ENCODE data around the gene ZBTB7C. TPM values are rescaled to one million over a fixed set of nuclear protein-coding genes. Genes with fewer than 3 reads are reported as not detected.

The ZBTB7C gene
- total and polyA plus RNA-seq, 9 donors, result 1.5 to 26.6 (median 15.7) TPM

GRCh38 chr18:48003426-48004349 is 405.5 kb downstream of the ZBTB7C start:
- Histone ChIP-seq H3K9me3 (no peaks in the 10 kb centered on the region), H3K27ac (no peak overlapping the region), H3K27me3 (no peaks in the 10 kb centered on the region), H3K36me3 (no peaks in the 10 kb centered on the region), H3K4me3 (no peak overlapping the region), H3K4me1 (ENCODE audit: insufficient read depth) (peaks cover 3% of the 10 kb centered on the region)
- TF ChIP-seq CTCF (IDR thresholded peaks at IDR 0.05) (no peak), POLR2A (IDR thresholded peaks at IDR 0.05) (no peak), EP300 (IDR thresholded peaks at IDR 0.05) (no peak)
- intact Hi-C loops (cut with DNase I), result no loop called here
- DNase-seq, result no peak
- 70 to 81% (median 73%) methylated on average over 10 of the region's 10 CpGs for WGBS, 3 donors

- Histone ChIP-seq H3K36me3 (no peaks in the 10 kb centered on the region), H3K4me1 (ENCODE audit: insufficient read depth) (peaks cover 3% of the 10 kb centered on the region), H3K27ac (no peak overlapping the region), H3K27me3 (no peaks in the 10 kb centered on the region), H3K4me3 (no peak overlapping the region), H3K9me3 (no peaks in the 10 kb centered on the region)
- no peak for DNase-seq
- no peak for TF ChIP-seq EP300 (IDR thresholded peaks at IDR 0.05)
- TF ChIP-seq CTCF (IDR thresholded peaks at IDR 0.05), result no peak
- TF ChIP-seq POLR2A (IDR thresholded peaks at IDR 0.05), result no peak
- intact Hi-C loops (cut with DNase I), result no loop called here
- WGBS, 3 donors, result 70 to 84% (median 76%) methylated on average over 5 of the region's 5 CpGs
Measured at GRCh38 chr18:48002933-48003365, 406.2 kb downstream of the ZBTB7C start.

- Histone ChIP-seq H3K9me3 (no peaks in the 10 kb centered on the region), H3K4me1 (ENCODE audit: insufficient read depth) (no peaks in the 10 kb centered on the region), H3K27ac (no peak overlapping the region), H3K27me3 (no peaks in the 10 kb centered on the region), H3K36me3 (no peaks in the 10 kb centered on the region), H3K4me3 (no peak overlapping the region)
- WGBS, 3 donors, result 87 to 96% (median 95%) methylated on average over 4 of the region's 4 CpGs
- TF ChIP-seq POLR2A (IDR thresholded peaks at IDR 0.05), result no peak
- no peak for TF ChIP-seq CTCF (IDR thresholded peaks at IDR 0.05)
- TF ChIP-seq EP300 (IDR thresholded peaks at IDR 0.05), result no peak
- no peak for DNase-seq
- intact Hi-C loops (cut with DNase I), result no loop called here
Measured at GRCh38 chr18:48000701-48001100, 408.5 kb downstream of the ZBTB7C start.

- Histone ChIP-seq H3K36me3 (no peaks in the 10 kb centered on the region), H3K4me1 (ENCODE audit: insufficient read depth) (no peaks in the 10 kb centered on the region), H3K27ac (no peak overlapping the region), H3K4me3 (no peak overlapping the region), H3K9me3 (no peaks in the 10 kb centered on the region), H3K27me3 (no peaks in the 10 kb centered on the region)
- TF ChIP-seq EP300 (IDR thresholded peaks at IDR 0.05) (no peak), CTCF (IDR thresholded peaks at IDR 0.05) (no peak), POLR2A (IDR thresholded peaks at IDR 0.05) (no peak)
- intact Hi-C loops (cut with DNase I), result no loop called here
- WGBS, 3 donors, result 79 to 81% (median 79%) methylated on average over 4 of the region's 4 CpGs
- DNase-seq, result no peak
Measured at GRCh38 chr18:47999801-48000248, 409.4 kb downstream of the ZBTB7C start.
